Lung (tissue), 12 donors: ENCODE results near the gene LRRC51. TPM values are rescaled to one million over a fixed set of nuclear protein-coding genes. Genes with fewer than 3 reads are reported as not detected.

Experiments
- ATAC-seq: fragments of 200-7000 bp; cut with Tn5 transposase; one replicate; pipeline ENCODE4 v1.9.1; 2020; ENCODE audit warnings: moderate number of reproducible peaks; ENCODE audit not compliant: insufficient read depth, low FRiP score
- DNase-seq, 3 donors: peaks; one replicate each; pipeline ENCODE4 v3.0.0-alpha.2; 2013 to 2017
- H3K27ac ChIP-seq, 2 donors: one replicate each; pipeline ENCODE4 v1.5.1; 2013; ENCODE audit warnings: mild to moderate bottlenecking in 2 of 2, moderate library complexity in 2 of 2, control low read depth in 1 of 2, inconsistent platforms in 1 of 2, low read depth in 1 of 2, low read length in 1 of 2
- H3K27me3 ChIP-seq, 3 donors: one replicate each; pipeline ENCODE4 v1.5.1; 2013; ENCODE audit warnings: low read length in 2 of 3; ENCODE audit not compliant: control insufficient read depth in 3 of 3, insufficient read depth in 3 of 3
- H3K36me3 ChIP-seq, 4 donors: one replicate each; pipeline ENCODE4 v1.5.1; 2013; ENCODE audit warnings: low read length in 4 of 4, mild to moderate bottlenecking in 1 of 4, moderate library complexity in 1 of 4; ENCODE audit not compliant: control insufficient read depth in 4 of 4, insufficient read depth in 4 of 4
- H3K4me1 ChIP-seq, 5 donors: one replicate each; pipeline ENCODE4 v1.5.1; 2013; ENCODE audit warnings: low read length in 5 of 5, mild to moderate bottlenecking in 2 of 5, moderate library complexity in 1 of 5; ENCODE audit not compliant: control insufficient read depth in 5 of 5, insufficient read depth in 5 of 5
- H3K4me3 ChIP-seq: one replicate; pipeline ENCODE4 v1.5.1; 2013; ENCODE audit warnings: mild to moderate bottlenecking, control low read depth, moderate library complexity
- H3K9ac ChIP-seq, 2 donors: one replicate each; pipeline ENCODE4 v1.5.1; 2013; ENCODE audit warnings: low read length in 2 of 2, control low read depth in 1 of 2; ENCODE audit not compliant: insufficient read depth in 1 of 2
- H3K9me3 ChIP-seq, 4 donors: one replicate each; pipeline ENCODE4 v1.5.1; 2013; ENCODE audit warnings: low read length in 3 of 4, mild to moderate bottlenecking in 1 of 4, moderate library complexity in 1 of 4; ENCODE audit not compliant: control insufficient read depth in 4 of 4, insufficient read depth in 3 of 4
- WGBS, 2 donors: extraction: QIAGEN DNeasy Blood & Tissue Kit; methylation state at CpG; one replicate each; pipeline ENCODE4 v1.1.7; 2013; 5-methylcytosine and 5-hydroxymethylcytosine counted together
- polyA plus RNA-seq, 2 donors: library from polyadenylated mRNA; stranded (reverse); fragments of 200-250 nt; gene quantifications; one replicate each; pipeline ENCODE4 v1.2.1, GENCODE V29; 2013
- total RNA-seq, 2 donors: library from RNA; depleted of rRNA in 1 of 2; stranded (reverse); fragments of >200 nt in 1 of 2; gene quantifications; one replicate each; pipeline ENCODE4 v1.2.1, GENCODE V29; 2014 to 2021
- TF ChIP-seq, protein P1 (sequence below): IDR thresholded peaks from 2 replicates; pipeline ENCODE4 v1.5.1; 2012; ENCODE audit warnings: mild to moderate bottlenecking; ENCODE audit errors: control extremely low read depth, extremely low read depth
- donor health status: control.
- donor health status: control.
- donor health status: Bipolar disorder and iron deficiency.
- donor health status: healthy.
- donor health status: DM: yes; HTN: yes; CAD: no.

Gene LRRC51
- total and polyA plus RNA-seq, 4 donors: 10.4 to 29.6 (median 19.8) TPM

GRCh38 chr11:72072348-72072747 lies 8.3 kb upstream of the LRRC51 start:
- Histone ChIP-seq H3K27ac (peak overlapping the region in 1 of 2 donors; percentile 69), H3K4me1 (peaks cover 13 to 24% (median 19%) of the 10 kb centered on the region in 5 donors)
- no peak for ATAC-seq

DNA sequence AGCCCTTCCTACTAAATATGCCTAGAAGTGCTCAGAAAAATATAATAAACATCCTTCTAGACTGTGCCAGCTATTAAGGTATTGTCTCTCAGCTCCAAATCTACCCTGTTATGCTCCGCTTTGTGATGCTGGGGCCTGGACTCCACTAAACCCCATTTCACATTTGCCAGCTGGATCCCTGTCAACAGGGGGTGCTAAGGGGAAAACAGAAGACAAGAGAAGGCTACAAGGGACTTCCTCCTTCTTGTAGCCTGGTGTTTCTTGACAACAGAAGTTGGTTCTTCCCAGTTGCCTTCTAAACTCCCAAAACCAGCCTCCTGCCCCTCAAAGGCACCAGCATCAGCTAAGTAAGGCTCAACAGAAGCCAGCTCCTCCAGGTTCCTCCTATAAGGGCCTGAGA lies 5.5 kb upstream of the LRRC51 start:
- H3K27ac ChIP-seq: no peak overlapping the region
- WGBS, 2 donors: 69 to 89% methylated on average over 1 of the region's 1 CpG
- ATAC-seq: no peak
- H3K36me3 ChIP-seq: peaks cover 0 to 2% (median 0%) of the 10 kb centered on the region in 4 donors
- H3K9me3 ChIP-seq: no peaks in the 10 kb centered on the region
- H3K4me3 ChIP-seq: no peak overlapping the region
- TF ChIP-seq, protein P1, sequence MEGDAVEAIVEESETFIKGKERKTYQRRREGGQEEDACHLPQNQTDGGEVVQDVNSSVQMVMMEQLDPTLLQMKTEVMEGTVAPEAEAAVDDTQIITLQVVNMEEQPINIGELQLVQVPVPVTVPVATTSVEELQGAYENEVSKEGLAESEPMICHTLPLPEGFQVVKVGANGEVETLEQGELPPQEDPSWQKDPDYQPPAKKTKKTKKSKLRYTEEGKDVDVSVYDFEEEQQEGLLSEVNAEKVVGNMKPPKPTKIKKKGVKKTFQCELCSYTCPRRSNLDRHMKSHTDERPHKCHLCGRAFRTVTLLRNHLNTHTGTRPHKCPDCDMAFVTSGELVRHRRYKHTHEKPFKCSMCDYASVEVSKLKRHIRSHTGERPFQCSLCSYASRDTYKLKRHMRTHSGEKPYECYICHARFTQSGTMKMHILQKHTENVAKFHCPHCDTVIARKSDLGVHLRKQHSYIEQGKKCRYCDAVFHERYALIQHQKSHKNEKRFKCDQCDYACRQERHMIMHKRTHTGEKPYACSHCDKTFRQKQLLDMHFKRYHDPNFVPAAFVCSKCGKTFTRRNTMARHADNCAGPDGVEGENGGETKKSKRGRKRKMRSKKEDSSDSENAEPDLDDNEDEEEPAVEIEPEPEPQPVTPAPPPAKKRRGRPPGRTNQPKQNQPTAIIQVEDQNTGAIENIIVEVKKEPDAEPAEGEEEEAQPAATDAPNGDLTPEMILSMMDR: no peak
- no peak for DNase-seq
- H3K27me3 ChIP-seq: no peaks in the 10 kb centered on the region
- H3K4me1 ChIP-seq: peaks cover 5 to 31% (median 11%) of the 10 kb centered on the region in 5 donors
- H3K9ac ChIP-seq: no peak overlapping the region

More at GRCh38 chr11:72072348-72072747, 8.3 kb upstream of the LRRC51 start:
- no peaks in the 10 kb centered on the region for H3K9me3 ChIP-seq
- DNase-seq: peak in 2 of 3 donors; percentile 35 to 58
- H3K36me3 ChIP-seq: peaks cover 0 to 3% (median under 1%) of the 10 kb centered on the region in 4 donors
- H3K9ac ChIP-seq: peak overlapping the region in 1 of 2 donors; percentile 8
- WGBS, 2 donors: 35 to 55% methylated on average over 3 of the region's 3 CpGs
- no peaks in the 10 kb centered on the region for H3K27me3 ChIP-seq
- H3K4me3 ChIP-seq: no peak overlapping the region
- TF ChIP-seq, protein P1: no peak

DNA sequence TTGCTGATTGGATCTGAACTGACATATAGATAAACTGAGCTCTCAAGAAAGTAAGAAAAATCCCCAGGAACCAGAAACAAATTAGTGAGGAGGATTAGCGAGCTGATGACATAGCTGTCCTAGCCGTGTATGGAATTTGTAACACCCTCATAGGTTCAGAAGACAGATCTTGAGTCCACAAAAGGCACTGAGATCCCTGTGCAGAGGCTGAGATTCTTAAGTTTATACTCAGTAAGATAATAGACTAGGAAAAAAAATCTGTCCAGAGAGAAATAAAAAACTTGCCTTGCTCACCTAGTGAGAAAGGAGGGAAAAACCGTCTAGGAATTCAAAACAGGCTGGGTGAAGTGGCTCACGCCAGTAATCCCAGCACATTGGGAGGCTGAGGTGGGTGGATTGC lies 4.9 kb upstream of the LRRC51 start:
- Histone ChIP-seq H3K9ac (no peak overlapping the region), H3K27ac (no peak overlapping the region), H3K27me3 (no peaks in the 10 kb centered on the region), H3K4me1 (peaks cover 2 to 25% (median 7%) of the 10 kb centered on the region in 5 donors), H3K9me3 (no peaks in the 10 kb centered on the region), H3K4me3 (no peak overlapping the region), H3K36me3 (peaks cover 0 to 2% (median 0%) of the 10 kb centered on the region in 4 donors)
- no peak for DNase-seq
- WGBS, 2 donors: 84 to 92% methylated on average over 4 of the region's 4 CpGs
- TF ChIP-seq, protein P1: no peak
- ATAC-seq: no peak

DNA sequence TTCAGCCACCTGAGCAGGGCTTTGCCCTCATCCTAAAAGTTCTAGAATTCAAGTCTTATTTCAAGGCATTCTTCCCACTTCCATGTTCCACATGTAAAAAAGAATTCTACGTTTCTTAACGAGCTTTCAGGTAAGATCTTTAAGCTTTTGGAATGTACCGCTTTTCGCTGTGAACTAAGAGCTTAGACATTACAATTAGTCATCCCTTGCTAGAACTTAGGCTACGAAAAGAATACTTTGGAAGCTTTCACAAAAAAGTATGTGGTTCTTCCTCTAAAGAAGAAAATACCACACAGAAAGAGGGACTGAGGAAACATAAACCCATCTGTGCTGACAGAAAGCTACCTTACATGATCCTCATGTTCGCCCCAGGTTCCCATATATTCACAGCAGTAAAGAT lies 2.2 kb upstream of the LRRC51 start:
- peak in 1 of 3 donors; percentile 19 for DNase-seq
- no peak for ATAC-seq
- Histone ChIP-seq H3K4me1 (peaks cover 0 to 21% (median 3%) of the 10 kb centered on the region in 5 donors), H3K4me3 (no peak overlapping the region), H3K9ac (peak overlapping the region in 1 of 2 donors; percentile 61), H3K27ac (peak overlapping the region in 1 of 2 donors; percentile 57), H3K36me3 (peaks cover 0 to 2% (median 0%) of the 10 kb centered on the region in 4 donors), H3K9me3 (no peaks in the 10 kb centered on the region), H3K27me3 (no peaks in the 10 kb centered on the region)
- TF ChIP-seq, protein P1: no peak
- WGBS, 2 donors: 81 to 89% methylated on average over 6 of the region's 6 CpGs
